ENCODE measurements around the gene OSBPL3. TPM values are rescaled to one million over a fixed set of nuclear protein-coding genes. Genes with fewer than 3 reads are reported as not detected.

The OSBPL3 gene
- total and polyA plus RNA-seq, 8 donors: 2.0 to 25.0 (median 9.9) TPM

DNA sequence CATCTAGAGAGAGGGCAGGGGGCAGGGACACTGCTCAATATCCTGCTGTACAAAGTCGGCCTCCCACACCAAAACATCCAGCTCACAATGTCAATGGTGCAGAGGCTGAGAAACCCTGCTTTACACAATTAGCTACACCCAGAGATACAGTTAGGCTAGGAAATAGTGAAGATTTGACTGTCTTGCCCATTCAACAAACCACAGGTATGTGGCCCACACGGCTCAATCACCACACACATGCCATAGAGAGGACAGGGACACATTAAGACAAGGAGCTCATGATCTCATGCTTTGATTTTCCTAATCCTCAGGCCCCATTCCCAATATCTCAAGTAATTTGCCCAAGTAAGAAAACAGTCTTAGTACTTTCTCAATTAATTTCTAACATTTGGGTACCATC is 110.4 kb downstream of the OSBPL3 start:
- Histone ChIP-seq H3K9me3 (no peaks in the 10 kb centered on the region), H3K4me3 (no peak overlapping the region), H3K27ac (no peak overlapping the region), H3K36me3 (peaks cover 0 to 23% (median 13%) of the 10 kb centered on the region in 4 donors), H3K4me1 (no peaks in the 10 kb centered on the region), H3K27me3 (no peaks in the 10 kb centered on the region)
- WGBS, 5 donors: 75 to 92% (median 85%) methylated on average over 2 of the region's 2 CpGs
- intact Hi-C loops (cut with DNase I; ENCODE audit: low total_unique reads): no loop called here
- no peak for TF ChIP-seq CTCF (IDR thresholded peaks at IDR 0.05)
- no peak for TF ChIP-seq POLR2AphosphoS5 (IDR thresholded peaks at IDR 0.05)
- TF ChIP-seq POLR2A (IDR thresholded peaks at IDR 0.05): no peak
- TF ChIP-seq EP300 (IDR thresholded peaks at IDR 0.05): no peak
- no peak for DNase-seq

DNA sequence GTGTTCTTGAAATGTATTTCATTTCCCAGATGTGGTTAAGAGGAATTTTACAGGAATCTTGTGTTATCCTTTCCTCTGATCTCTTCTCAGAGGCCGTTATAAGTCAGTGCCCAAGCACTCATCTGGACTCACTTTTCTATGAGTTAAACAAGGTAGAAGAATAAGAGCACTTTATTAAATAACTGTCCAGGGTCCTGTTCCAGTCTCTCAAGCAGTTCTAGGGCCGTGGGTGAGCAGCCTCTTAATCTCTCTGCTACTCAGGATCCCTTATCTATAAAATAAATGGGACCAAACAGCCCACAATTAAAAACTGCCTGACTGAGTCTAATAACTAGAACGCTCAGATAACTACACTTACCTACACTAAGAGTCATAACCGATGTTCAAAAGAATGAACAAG is 111.2 kb downstream of the OSBPL3 start:
- WGBS, 5 donors: 39 to 75% (median 53%) methylated on average over 4 of the region's 4 CpGs

GRCh38 chr7:24866004-24866615 is 113.9 kb downstream of the OSBPL3 start:
- intact Hi-C loops (cut with DNase I; ENCODE audit: low total_unique reads): no loop called here
- WGBS, 5 donors: 80 to 94% (median 91%) methylated on average over 12 of the region's 12 CpGs
- H3K27ac ChIP-seq: no peak overlapping the region
- no peaks in the 10 kb centered on the region for H3K4me1 ChIP-seq
- no peak for DNase-seq
- TF ChIP-seq EP300 (IDR thresholded peaks at IDR 0.05): no peak
- TF ChIP-seq POLR2A (IDR thresholded peaks at IDR 0.05): no peak
- TF ChIP-seq CTCF (IDR thresholded peaks at IDR 0.05): no peak
- TF ChIP-seq POLR2AphosphoS5 (IDR thresholded peaks at IDR 0.05): no peak
- H3K36me3 ChIP-seq: peaks cover 0 to 35% (median 15%) of the 10 kb centered on the region in 4 donors
- no peaks in the 10 kb centered on the region for H3K9me3 ChIP-seq
- H3K27me3 ChIP-seq: no peaks in the 10 kb centered on the region
- no peak overlapping the region for H3K4me3 ChIP-seq

More for the DNA sequence above, 111.2 kb downstream of the OSBPL3 start:
- H3K27ac ChIP-seq: no peak overlapping the region
- intact Hi-C loops (cut with DNase I; ENCODE audit: low total_unique reads): no loop called here
- no peaks in the 10 kb centered on the region for H3K9me3 ChIP-seq
- H3K4me3 ChIP-seq: no peak overlapping the region
- no peaks in the 10 kb centered on the region for H3K27me3 ChIP-seq
- peaks cover 0 to 24% (median 13%) of the 10 kb centered on the region in 4 donors for H3K36me3 ChIP-seq
- TF ChIP-seq POLR2AphosphoS5 (IDR thresholded peaks at IDR 0.05) (no peak), EP300 (IDR thresholded peaks at IDR 0.05) (no peak), CTCF (IDR thresholded peaks at IDR 0.05) (no peak), POLR2A (IDR thresholded peaks at IDR 0.05) (no peak)
- H3K4me1 ChIP-seq: no peaks in the 10 kb centered on the region
- DNase-seq: no peak

DNA sequence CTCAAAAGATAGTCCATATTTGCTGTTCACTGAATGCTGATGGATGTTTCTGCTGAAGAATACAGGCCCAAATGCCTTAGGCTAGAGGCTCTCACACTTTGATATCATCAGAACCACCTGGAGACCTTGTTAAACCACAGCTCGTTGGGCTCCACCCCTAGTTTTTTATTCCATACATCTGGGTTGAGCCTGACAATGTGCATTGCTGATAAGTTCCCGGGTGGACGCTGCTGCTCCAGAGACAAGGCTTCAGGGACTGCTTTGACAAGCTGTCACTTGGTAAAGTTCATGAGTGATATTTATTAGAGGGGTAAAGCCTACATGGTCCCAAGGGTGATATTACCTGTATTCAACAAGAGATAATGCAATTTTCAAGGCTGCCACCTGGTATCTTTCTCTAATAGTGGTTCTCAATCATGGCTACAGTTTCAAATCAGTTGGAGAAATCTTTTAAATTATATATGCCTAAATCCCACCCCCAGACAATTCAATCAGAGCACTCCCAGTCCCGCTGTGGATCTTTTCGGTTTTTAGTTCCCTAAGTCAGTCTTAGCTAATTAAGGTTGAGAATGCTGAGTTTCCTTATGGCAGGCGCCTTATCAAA is 115.7 kb downstream of the OSBPL3 start:
- peaks cover 0 to 26% (median 12%) of the 10 kb centered on the region in 4 donors for H3K36me3 ChIP-seq
- intact Hi-C loops (cut with DNase I; ENCODE audit: low total_unique reads): no loop called here
- H3K9me3 ChIP-seq: no peaks in the 10 kb centered on the region
- H3K27me3 ChIP-seq: no peaks in the 10 kb centered on the region
- 75 to 84% (median 79%) methylated on average over 6 of the region's 6 CpGs for WGBS, 5 donors
- no peak overlapping the region for H3K4me3 ChIP-seq
- no peak for DNase-seq
- TF ChIP-seq POLR2A (IDR thresholded peaks at IDR 0.05): no peak
- TF ChIP-seq POLR2AphosphoS5 (IDR thresholded peaks at IDR 0.05): no peak
- TF ChIP-seq EP300 (IDR thresholded peaks at IDR 0.05): no peak
- no peak for TF ChIP-seq CTCF (IDR thresholded peaks at IDR 0.05)
- no peaks in the 10 kb centered on the region for H3K4me1 ChIP-seq
- H3K27ac ChIP-seq: no peak overlapping the region
